ENCODE measurements around the gene TRUB1. TPM values are rescaled to one million over a fixed set of nuclear protein-coding genes. Genes with fewer than 3 reads are reported as not detected.

TRUB1 gene
- total RNA-seq, 6 experiments from 2014 or later, result 17.4 to 23.2 (median 22.3) TPM

GRCh38 chr10:114916653-114917052, 21.3 kb upstream of the TRUB1 start:
- no peak overlapping the region for H3K27ac Mint-ChIP-seq
- TF ChIP-seq, protein P1, sequence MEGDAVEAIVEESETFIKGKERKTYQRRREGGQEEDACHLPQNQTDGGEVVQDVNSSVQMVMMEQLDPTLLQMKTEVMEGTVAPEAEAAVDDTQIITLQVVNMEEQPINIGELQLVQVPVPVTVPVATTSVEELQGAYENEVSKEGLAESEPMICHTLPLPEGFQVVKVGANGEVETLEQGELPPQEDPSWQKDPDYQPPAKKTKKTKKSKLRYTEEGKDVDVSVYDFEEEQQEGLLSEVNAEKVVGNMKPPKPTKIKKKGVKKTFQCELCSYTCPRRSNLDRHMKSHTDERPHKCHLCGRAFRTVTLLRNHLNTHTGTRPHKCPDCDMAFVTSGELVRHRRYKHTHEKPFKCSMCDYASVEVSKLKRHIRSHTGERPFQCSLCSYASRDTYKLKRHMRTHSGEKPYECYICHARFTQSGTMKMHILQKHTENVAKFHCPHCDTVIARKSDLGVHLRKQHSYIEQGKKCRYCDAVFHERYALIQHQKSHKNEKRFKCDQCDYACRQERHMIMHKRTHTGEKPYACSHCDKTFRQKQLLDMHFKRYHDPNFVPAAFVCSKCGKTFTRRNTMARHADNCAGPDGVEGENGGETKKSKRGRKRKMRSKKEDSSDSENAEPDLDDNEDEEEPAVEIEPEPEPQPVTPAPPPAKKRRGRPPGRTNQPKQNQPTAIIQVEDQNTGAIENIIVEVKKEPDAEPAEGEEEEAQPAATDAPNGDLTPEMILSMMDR (IDR thresholded peaks at IDR 0.05), result no peak
- peaks cover 11% of the 10 kb centered on the region for H3K27me3 Mint-ChIP-seq (ENCODE audit: insufficient read depth)
- no peaks in the 10 kb centered on the region for H3K9me3 Mint-ChIP-seq
- H3K4me3 Mint-ChIP-seq, result no peak overlapping the region
- H3K36me3 Mint-ChIP-seq (ENCODE audit: low read depth), result no peaks in the 10 kb centered on the region
- no peak for DNase-seq
- peaks cover 13% of the 10 kb centered on the region for H3K4me1 Mint-ChIP-seq (ENCODE audit: low read depth)

- Mint-ChIP-seq H3K27ac (no peak overlapping the region), H3K4me3 (no peak overlapping the region), H3K4me1 (ENCODE audit: low read depth) (peaks cover 13% of the 10 kb centered on the region), H3K36me3 (ENCODE audit: low read depth) (no peaks in the 10 kb centered on the region), H3K27me3 (ENCODE audit: insufficient read depth) (peaks cover 11% of the 10 kb centered on the region), H3K9me3 (no peaks in the 10 kb centered on the region)
- DNase-seq, result no peak
- TF ChIP-seq, protein P1 (IDR thresholded peaks at IDR 0.05), result no peak
Observed at GRCh38 chr10:114917459-114917858, 20.5 kb upstream of the TRUB1 start.

GRCh38 chr10:114917927-114918672, 19.9 kb upstream of the TRUB1 start:
- Mint-ChIP-seq H3K4me3 (no peak overlapping the region), H3K36me3 (ENCODE audit: low read depth) (no peaks in the 10 kb centered on the region), H3K27ac (no peak overlapping the region), H3K9me3 (peaks cover under 1% of the 10 kb centered on the region), H3K27me3 (ENCODE audit: insufficient read depth) (peaks cover 17% of the 10 kb centered on the region), H3K4me1 (ENCODE audit: low read depth) (peaks cover 13% of the 10 kb centered on the region)
- TF ChIP-seq, protein P1 (IDR thresholded peaks at IDR 0.05), result no peak
- DNase-seq, result no peak

- TF ChIP-seq, protein P1 (IDR thresholded peaks at IDR 0.05), result no peak
- no peak for DNase-seq
- Mint-ChIP-seq H3K27me3 (ENCODE audit: insufficient read depth) (peaks cover 20% of the 10 kb centered on the region), H3K4me1 (ENCODE audit: low read depth) (peaks cover 14% of the 10 kb centered on the region), H3K9me3 (peaks cover 6% of the 10 kb centered on the region), H3K36me3 (ENCODE audit: low read depth) (no peaks in the 10 kb centered on the region), H3K27ac (no peak overlapping the region), H3K4me3 (no peak overlapping the region)
Observed at GRCh38 chr10:114920459-114920858, 17.5 kb upstream of the TRUB1 start.

GRCh38 chr10:114922003-114922402, 16.0 kb upstream of the TRUB1 start:
- Mint-ChIP-seq H3K4me3 (no peak overlapping the region), H3K27ac (no peak overlapping the region), H3K27me3 (ENCODE audit: insufficient read depth) (peaks cover 19% of the 10 kb centered on the region), H3K4me1 (ENCODE audit: low read depth) (peaks cover 22% of the 10 kb centered on the region), H3K9me3 (peaks cover 6% of the 10 kb centered on the region), H3K36me3 (ENCODE audit: low read depth) (no peaks in the 10 kb centered on the region)
- TF ChIP-seq, protein P1 (IDR thresholded peaks at IDR 0.05), result no peak
- DNase-seq, result no peak
